Ovary (tissue), 9 donors: ENCODE data around the gene ZNF749. TPM values are rescaled to one million over a fixed set of nuclear protein-coding genes. Genes with fewer than 3 reads are reported as not detected.

Experiments
- DNase-seq, 5 donors: peaks; one replicate each; pipeline ENCODE4 v3.0.0-alpha.2; 2019 to 2020
- H3K27ac ChIP-seq, 2 donors: fragments of 200-600 bp; one replicate each; pipeline versions ENCODE4 v1.5.1 to v1.8.0; 2019 to 2022
- H3K27me3 ChIP-seq: fragments of 200-600 bp; one replicate; pipeline ENCODE4 v1.8.0; 2022
- H3K36me3 ChIP-seq: fragments of 200-600 bp; sonication (generic); one replicate; pipeline ENCODE4 v1.5.1; 2019
- H3K4me1 ChIP-seq: one replicate; pipeline ENCODE4 v1.8.1; 2013; ENCODE audit warnings: mild to moderate bottlenecking, moderate library complexity; ENCODE audit not compliant: insufficient read depth
- H3K4me3 ChIP-seq: fragments of 200-600 bp; sonication (generic); one replicate; pipeline ENCODE4 v1.5.1; 2017
- H3K9me3 ChIP-seq, 2 donors: fragments of 200-600 bp in 1 of 2; sonication (generic) in 1 of 2; one replicate each; pipeline versions ENCODE4 v1.5.1 to v1.8.1; 2013 to 2019; ENCODE audit warnings: mild to moderate bottlenecking in 1 of 2, moderate library complexity in 1 of 2
- EP300 ChIP-seq: sonication (generic); formaldehyde crosslinking; IDR thresholded peaks from one replicate; pipeline ENCODE4 v1.6.1; 2017; ENCODE audit warnings: antibody characterized with exemption
- POLR2A ChIP-seq: fragments of 450-650 bp; IDR thresholded peaks from one replicate; pipeline ENCODE4 v1.6.1; 2017; ENCODE audit warnings: antibody characterized with exemption, mild to moderate bottlenecking, moderate library complexity
- WGBS, 3 donors: extraction: QIAGEN DNeasy Blood & Tissue Kit in 1 of 3; methylation state at CpG; one replicate each; pipeline versions ENCODE4 v1.1.5 to v1.1.7; 2013 to 2017; 5-methylcytosine and 5-hydroxymethylcytosine counted together
- intact Hi-C, 4 donors: fragments of 100-400 bp; cut with DNase I; formaldehyde crosslinking; loops; one replicate each; pipeline versions ENCODE4 v1.11.0 to v1.15.1; 2022 to 2023
- polyA plus RNA-seq, 2 donors: library from polyadenylated mRNA; stranded (reverse); fragments of 200-250 nt in 1 of 2; fragments of 350-450 nt in 1 of 2; fragmentation: Illumina TruSeq in 1 of 2; extraction: RNeasy Lipid Tissue Mini Kit (QIAGEN cat#74804) in 1 of 2; gene quantifications; one replicate each; pipeline ENCODE4 v1.2.3, GENCODE V29; 2013 to 2014
- total RNA-seq, 7 donors: library from RNA; depleted of rRNA in 2 of 7; stranded (reverse); fragments of >200 nt in 2 of 7; fragmentation: NEBNext Ultra II Directional in 3 of 7; extraction: Animal tissue kit (Norgen Biotek cat#: 25700) in 3 of 7; gene quantifications; one replicate each; pipeline versions ENCODE4 v1.1.0 to v1.2.4, GENCODE V29; 2016 to 2023
- TF ChIP-seq, protein P1 (sequence below), 3 donors: fragments of 450-650 bp in 2 of 3; fragments of 200-600 bp in 1 of 3; IDR thresholded peaks; one replicate each; pipeline versions ENCODE4 v1.5.1 to v1.8.0; 2016 to 2022; ENCODE audit warnings: antibody characterized with exemption in 3 of 3, mild to moderate bottlenecking in 1 of 3
- donor health status: DM: no; HTN: no; CAD: no; lungs with moderate emphysema.
- donor health status: DM: no; HTN: no; CAD: no.
- donor health status: Bipolar disorder and iron deficiency.
- donor health status: DM: yes; HTN: yes; CAD: no.
- donor health status: DM: no; HTN: no; CAD: no.
- donor health status: DM: yes; HTN: yes; CAD: no.

The ZNF749 gene
- total and polyA plus RNA-seq, 9 donors: 4.0 to 21.7 (median 10.8) TPM

DNA sequence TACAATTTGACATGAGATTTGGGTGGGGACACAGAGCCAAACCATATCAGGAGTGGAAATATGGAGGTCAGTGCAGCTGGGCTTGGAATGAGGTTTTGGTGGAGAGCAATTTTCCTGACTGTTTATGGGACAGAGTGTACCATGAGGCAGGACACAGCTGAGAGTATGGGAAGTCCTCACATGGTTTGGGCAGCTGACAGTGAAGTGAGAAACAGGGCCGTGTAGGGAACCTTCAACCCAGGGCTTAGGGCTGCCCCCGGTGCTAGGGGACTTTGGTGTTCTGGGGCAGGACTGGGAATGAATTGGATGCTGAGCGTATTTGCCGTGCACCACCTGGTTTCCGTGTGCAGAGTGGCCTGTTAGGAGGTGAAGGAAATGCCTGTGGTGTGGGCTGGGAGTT, 39.4 kb upstream of the ZNF749 start:
- 89 to 93% (median 91%) methylated on average over 5 of the region's 5 CpGs for WGBS, 3 donors
- peaks cover 12 to 62% of the 10 kb centered on the region in 2 donors for H3K9me3 ChIP-seq
- no peaks in the 10 kb centered on the region for H3K27me3 ChIP-seq
- peaks cover under 1% of the 10 kb centered on the region for H3K4me1 ChIP-seq
- no peak overlapping the region for H3K27ac ChIP-seq
- H3K4me3 ChIP-seq: no peak overlapping the region
- DNase-seq: no peak
- TF ChIP-seq POLR2A (no peak), EP300 (no peak)
- TF ChIP-seq, protein P1, sequence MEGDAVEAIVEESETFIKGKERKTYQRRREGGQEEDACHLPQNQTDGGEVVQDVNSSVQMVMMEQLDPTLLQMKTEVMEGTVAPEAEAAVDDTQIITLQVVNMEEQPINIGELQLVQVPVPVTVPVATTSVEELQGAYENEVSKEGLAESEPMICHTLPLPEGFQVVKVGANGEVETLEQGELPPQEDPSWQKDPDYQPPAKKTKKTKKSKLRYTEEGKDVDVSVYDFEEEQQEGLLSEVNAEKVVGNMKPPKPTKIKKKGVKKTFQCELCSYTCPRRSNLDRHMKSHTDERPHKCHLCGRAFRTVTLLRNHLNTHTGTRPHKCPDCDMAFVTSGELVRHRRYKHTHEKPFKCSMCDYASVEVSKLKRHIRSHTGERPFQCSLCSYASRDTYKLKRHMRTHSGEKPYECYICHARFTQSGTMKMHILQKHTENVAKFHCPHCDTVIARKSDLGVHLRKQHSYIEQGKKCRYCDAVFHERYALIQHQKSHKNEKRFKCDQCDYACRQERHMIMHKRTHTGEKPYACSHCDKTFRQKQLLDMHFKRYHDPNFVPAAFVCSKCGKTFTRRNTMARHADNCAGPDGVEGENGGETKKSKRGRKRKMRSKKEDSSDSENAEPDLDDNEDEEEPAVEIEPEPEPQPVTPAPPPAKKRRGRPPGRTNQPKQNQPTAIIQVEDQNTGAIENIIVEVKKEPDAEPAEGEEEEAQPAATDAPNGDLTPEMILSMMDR (IDR thresholded peaks at IDR 0.05): no peak
- H3K36me3 ChIP-seq: peaks cover 3% of the 10 kb centered on the region
- intact Hi-C loops: no loop called here

DNA sequence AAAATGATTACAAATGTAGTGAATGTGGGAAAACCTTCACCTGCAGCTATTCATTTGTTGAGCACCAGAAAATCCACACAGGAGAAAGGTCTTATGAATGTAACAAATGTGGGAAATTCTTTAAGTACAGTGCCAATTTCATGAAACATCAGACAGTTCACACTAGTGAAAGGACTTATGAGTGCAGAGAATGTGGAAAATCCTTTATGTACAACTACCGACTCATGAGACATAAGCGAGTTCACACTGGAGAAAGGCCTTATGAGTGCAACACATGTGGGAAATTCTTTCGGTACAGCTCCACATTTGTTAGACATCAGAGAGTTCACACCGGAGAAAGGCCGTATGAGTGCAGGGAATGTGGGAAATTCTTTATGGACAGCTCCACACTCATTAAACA, 36.3 kb upstream of the ZNF749 start:
- no peak for DNase-seq
- WGBS, 3 donors: 96 to 98% (median 98%) methylated on average over 5 of the region's 5 CpGs
- Histone ChIP-seq H3K27ac (no peak overlapping the region), H3K9me3 (peaks cover 10 to 81% of the 10 kb centered on the region in 2 donors), H3K4me1 (no peaks in the 10 kb centered on the region), H3K27me3 (no peaks in the 10 kb centered on the region), H3K36me3 (peaks cover 3% of the 10 kb centered on the region), H3K4me3 (no peak overlapping the region)
- TF ChIP-seq EP300 (no peak), POLR2A (no peak)
- TF ChIP-seq, protein P1 (IDR thresholded peaks at IDR 0.05): no peak
- intact Hi-C loops: no loop called here

DNA sequence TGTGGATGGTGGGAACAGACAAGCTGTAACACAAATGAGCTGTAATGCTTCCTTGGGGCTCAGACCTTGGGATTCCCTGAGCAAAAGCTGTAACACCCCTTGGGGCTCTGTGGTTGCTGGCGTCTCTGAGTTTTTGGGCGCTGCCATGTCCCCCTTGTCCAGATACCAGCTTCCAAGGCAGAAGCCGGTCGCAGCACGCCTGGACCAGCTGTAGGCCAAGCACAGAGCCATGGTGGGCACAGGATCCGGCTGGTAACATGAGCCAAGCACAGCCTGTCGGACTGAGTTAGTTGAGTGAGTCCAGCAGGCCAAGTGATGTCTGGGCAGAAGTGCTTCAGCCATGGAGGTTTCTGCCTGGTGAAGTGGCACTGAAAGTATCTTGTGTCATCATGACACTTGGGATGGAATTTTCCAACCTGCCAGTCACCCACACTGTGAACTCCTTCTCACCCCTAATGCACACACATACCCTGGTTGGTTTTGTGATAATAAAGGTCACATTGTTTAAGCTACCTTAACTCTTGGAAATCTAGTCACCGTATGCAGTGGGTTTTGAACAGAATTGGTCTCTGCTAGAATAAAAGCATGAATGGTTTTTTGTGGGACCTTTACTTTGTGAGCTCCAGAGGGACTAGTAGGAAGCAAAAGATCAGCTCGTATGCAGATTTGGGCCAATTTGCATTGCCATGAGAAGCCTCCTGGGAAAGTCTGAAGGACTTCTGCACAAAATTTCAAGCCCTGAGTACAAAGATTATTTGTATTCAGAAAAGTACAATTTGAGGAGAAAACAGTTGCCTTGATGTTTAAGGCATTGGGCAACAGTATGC, 31.2 kb upstream of the ZNF749 start:
- Histone ChIP-seq H3K9me3 (peaks cover 0 to 35% of the 10 kb centered on the region in 2 donors), H3K4me1 (no peaks in the 10 kb centered on the region), H3K36me3 (no peaks in the 10 kb centered on the region), H3K27me3 (no peaks in the 10 kb centered on the region), H3K27ac (no peak overlapping the region), H3K4me3 (no peak overlapping the region)
- intact Hi-C loops: no loop called here
- no peak for TF ChIP-seq EP300
- 92 to 95% (median 93%) methylated on average over 9 of the region's 9 CpGs for WGBS, 3 donors
- DNase-seq: no peak

DNA sequence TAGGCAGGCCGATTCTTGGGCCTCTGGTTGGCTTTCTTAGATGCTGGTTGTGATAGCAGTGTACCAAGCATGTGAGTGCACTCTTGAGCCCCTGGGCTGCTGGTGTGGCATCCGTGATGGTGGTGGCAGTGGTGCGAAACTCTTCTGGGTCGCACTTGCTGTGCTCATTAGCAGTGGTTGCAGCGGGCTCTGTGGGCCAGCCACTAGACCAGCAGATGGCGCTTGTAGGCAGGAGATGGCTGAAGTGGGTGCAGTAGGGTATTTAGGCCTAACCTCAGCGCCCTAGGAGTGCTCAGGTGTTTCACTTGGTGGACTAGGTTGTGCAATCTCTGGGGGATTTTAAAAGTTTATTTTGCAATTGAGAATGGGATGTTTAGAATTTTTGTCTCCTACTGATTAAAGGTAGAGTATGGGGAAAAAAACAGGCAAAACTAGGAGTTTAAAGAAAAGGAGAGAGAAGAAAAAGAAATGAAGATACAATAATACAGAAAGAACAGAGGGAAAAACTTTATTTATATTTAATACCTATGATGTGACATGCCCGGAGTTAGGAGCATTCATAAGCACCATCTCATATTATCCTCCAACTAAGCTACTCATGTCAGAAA, 28.5 kb upstream of the ZNF749 start:
- no peak overlapping the region for H3K4me3 ChIP-seq
- no peak for DNase-seq
- H3K4me1 ChIP-seq: peaks cover 1% of the 10 kb centered on the region
- no peaks in the 10 kb centered on the region for H3K36me3 ChIP-seq
- TF ChIP-seq POLR2A (no peak), EP300 (no peak)
- TF ChIP-seq, protein P1 (IDR thresholded peaks at IDR 0.05): no peak
- no peak overlapping the region for H3K27ac ChIP-seq
- no peaks in the 10 kb centered on the region for H3K27me3 ChIP-seq
- 16 to 18% (median 17%) methylated on average over 8 of the region's 8 CpGs for WGBS, 3 donors
- H3K9me3 ChIP-seq: peaks cover 0 to 25% of the 10 kb centered on the region in 2 donors
- intact Hi-C loops: no loop called here
